Measurements from ENCODE around the gene TRIML1.

The TRIML1 gene

GRCh38 chr4:188139141-188139540, at the start of gene TRIML1:
TRIML1 (plus strand) TSS chr4:188139441; CDS start chr4:188139559, 118 bp downstream.
- in situ Hi-C loops (cut with MboI; ENCODE audit: low sequenced_read_pairs), result no loop called here

- in situ Hi-C loops (cut with MboI; ENCODE audit: low sequenced_read_pairs), result no loop called here
Measured at GRCh38 chr4:188092824-188093223, 46.4 kb upstream of the TRIML1 start.

- in situ Hi-C loops (cut with MboI; ENCODE audit: low sequenced_read_pairs), result no loop called here
Measured at GRCh38 chr4:188106454-188106853, 32.8 kb upstream of the TRIML1 start.

GRCh38 chr4:188107931-188108843, 31.1 kb upstream of the TRIML1 start:
- in situ Hi-C loops (cut with MboI; ENCODE audit: low sequenced_read_pairs), result no loop called here

GRCh38 chr4:188109157-188109755, 30.0 kb upstream of the TRIML1 start, which contains the start of gene TRIML2:
TRIML2 (minus strand) TSS chr4:188109603; CDS start chr4:188105368, 4,235 bp downstream.
- in situ Hi-C loops (cut with MboI; ENCODE audit: low sequenced_read_pairs), result no loop called here

GRCh38 chr4:188110036-188110435, 29.2 kb upstream of the TRIML1 start:
- in situ Hi-C loops (cut with MboI; ENCODE audit: low sequenced_read_pairs), result no loop called here

- in situ Hi-C loops (cut with MboI; ENCODE audit: low sequenced_read_pairs), result no loop called here
Measured at GRCh38 chr4:188110741-188111471, 28.3 kb upstream of the TRIML1 start.

- in situ Hi-C loops (cut with MboI; ENCODE audit: low sequenced_read_pairs), result no loop called here
Measured at GRCh38 chr4:188111955-188112354, 27.3 kb upstream of the TRIML1 start.

- in situ Hi-C loops (cut with MboI; ENCODE audit: low sequenced_read_pairs), result no loop called here
Measured at GRCh38 chr4:188113156-188113555, 26.1 kb upstream of the TRIML1 start.

- in situ Hi-C loops (cut with MboI; ENCODE audit: low sequenced_read_pairs), result no loop called here
Measured at GRCh38 chr4:188117631-188118324, 21.5 kb upstream of the TRIML1 start.

GRCh38 chr4:188121530-188121929, 17.7 kb upstream of the TRIML1 start:
- in situ Hi-C loops (cut with MboI; ENCODE audit: low sequenced_read_pairs), result no loop called here

GRCh38 chr4:188127214-188127874, 11.9 kb upstream of the TRIML1 start:
- in situ Hi-C loops (cut with MboI; ENCODE audit: low sequenced_read_pairs), result no loop called here

- in situ Hi-C loops (cut with MboI; ENCODE audit: low sequenced_read_pairs), result no loop called here
Measured at GRCh38 chr4:188130355-188130754, 8.9 kb upstream of the TRIML1 start.

- in situ Hi-C loops (cut with MboI; ENCODE audit: low sequenced_read_pairs), result no loop called here
Measured at GRCh38 chr4:188132232-188132631, 7.0 kb upstream of the TRIML1 start.

GRCh38 chr4:188138227-188138626, 1.0 kb upstream of the TRIML1 start:
- in situ Hi-C loops (cut with MboI; ENCODE audit: low sequenced_read_pairs), result no loop called here

- in situ Hi-C loops (cut with MboI; ENCODE audit: low sequenced_read_pairs), result no loop called here
Measured at GRCh38 chr4:188139671-188140070, 430 bp downstream of the TRIML1 start.

- in situ Hi-C loops (cut with MboI; ENCODE audit: low sequenced_read_pairs), result no loop called here
Measured at GRCh38 chr4:188143731-188144130, 4.5 kb downstream of the TRIML1 start.

GRCh38 chr4:188145601-188146000, 6.4 kb downstream of the TRIML1 start:
- in situ Hi-C loops (cut with MboI; ENCODE audit: low sequenced_read_pairs), result no loop called here

- in situ Hi-C loops (cut with MboI; ENCODE audit: low sequenced_read_pairs), result no loop called here
Measured at GRCh38 chr4:188146618-188147017, 7.4 kb downstream of the TRIML1 start.

- in situ Hi-C loops (cut with MboI; ENCODE audit: low sequenced_read_pairs), result no loop called here
Measured at GRCh38 chr4:188147176-188147575, 7.9 kb downstream of the TRIML1 start.

Data from HL-60/S4 treated with retinoic acid at 250 ng/mL for 4 days and 3 days (cell line).